A673 (cell line): ENCODE results near the gene DNAL4. TPM values are rescaled to one million over a fixed set of nuclear protein-coding genes. Genes with fewer than 3 reads are reported as not detected.
"Not testable (repeated sequence)": the region's sequence is repeated elsewhere in the genome, so short reads cannot be mapped to it uniquely, and the experiment has no call there.

Source experiments
- BruUV-seq: library from RNA; stranded (reverse); fragments of 400-500 nt; replicated peaks from 2 replicates; lab custom pipeline; 2021; lab: Mats Ljungman, UMichigan
- CTCF ChIA-PET: fragments of 300-600 bp; sonication (Branson Sonifier 250); formaldehyde crosslinking; loops from one replicate; lab custom pipeline; 2022; ENCODE audit warnings: antibody characterized with exemption; lab: Charles Lee
- POLR2A ChIA-PET: fragments of 300-600 bp; sonication (Branson Sonifier 250); formaldehyde crosslinking; loops from one replicate; lab custom pipeline; 2022; ENCODE audit warnings: antibody characterized with exemption; ENCODE audit not compliant: low non-redundant PET; lab: Charles Lee
- DNase-seq: peaks from one replicate; pipeline ENCODE4 v3.0.0-alpha.2; 2015; ENCODE audit warnings: low spot score
- H3K27ac ChIP-seq: fragments of 200-600 bp; sonication (generic); 2 replicates; pipeline ENCODE4 v1.5.1; 2016; ENCODE audit warnings: mixed run types, low read depth, mild to moderate bottlenecking, mixed read lengths, antibody characterized with exemption, low read length; ENCODE audit not compliant: poor library complexity, severe bottlenecking
- H3K27me3 ChIP-seq: fragments of 200-600 bp; sonication (generic); replicated peaks from 2 replicates; pipeline ENCODE4 v1.6.1; 2017; ENCODE audit warnings: mixed run types, low read depth, mild to moderate bottlenecking, mixed read lengths, antibody characterized with exemption, low read length; ENCODE audit not compliant: insufficient read depth, poor library complexity
- H3K36me3 ChIP-seq: fragments of 200-600 bp; sonication (generic); 2 replicates; pipeline ENCODE4 v1.6.1; 2016; ENCODE audit warnings: mixed run types, mild to moderate bottlenecking, mixed read lengths, antibody characterized with exemption, low read length; ENCODE audit not compliant: insufficient read depth, poor library complexity, severe bottlenecking
- H3K4me1 ChIP-seq: fragments of 200-600 bp; sonication (generic); 2 replicates; pipeline ENCODE4 v1.6.1; 2017; ENCODE audit warnings: mixed run types, mild to moderate bottlenecking, mixed read lengths, antibody characterized with exemption, low read length; ENCODE audit not compliant: insufficient read depth, poor library complexity, severe bottlenecking
- H3K4me3 ChIP-seq: fragments of 200-600 bp; sonication (generic); 2 replicates; pipeline ENCODE4 v1.5.1; 2016; ENCODE audit warnings: low read depth, mixed run types, mild to moderate bottlenecking, mixed read lengths, low read length; ENCODE audit not compliant: poor library complexity, severe bottlenecking
- H3K9me3 ChIP-seq: fragments of 200-600 bp; sonication (generic); 2 replicates; pipeline ENCODE4 v1.6.1; 2016; ENCODE audit warnings: mixed run types, low read depth, mild to moderate bottlenecking, mixed read lengths, antibody characterized with exemption, low read length; ENCODE audit not compliant: poor library complexity, severe bottlenecking
- EZH2 ChIP-seq: fragments of 200-600 bp; sonication (generic); IDR thresholded peaks from 2 replicates; pipeline ENCODE4 v1.6.1; 2017; ENCODE audit warnings: borderline replicate concordance, low read depth, mild to moderate bottlenecking, mixed read lengths, antibody characterized with exemption, low read length; ENCODE audit not compliant: poor library complexity, severe bottlenecking
- intact Hi-C: fragments of 100-400 bp; cut with micrococcal nuclease; formaldehyde crosslinking; loops from one replicate; pipeline ENCODE4 v1.10.0; 2022; ENCODE audit not compliant: unreplicated experiment
- total RNA-seq: library from RNA; stranded (reverse); gene quantifications from 2 replicates; pipeline ENCODE4 v1.2.3, GENCODE V29; 2021
- TF ChIP-seq, protein P1 (sequence below): fragments of 300-800, 200-600 bp; sonication (generic); conservative IDR thresholded peaks from 2 replicates; pipeline ENCODE4 v1.5.1; 2017; ENCODE audit warnings: low read depth, mild to moderate bottlenecking, antibody characterized with exemption, low read length, moderate library complexity, mixed read lengths

DNAL4 gene
- total RNA-seq, 1 experiment from 2014 or later = 59.1 TPM

DNA sequence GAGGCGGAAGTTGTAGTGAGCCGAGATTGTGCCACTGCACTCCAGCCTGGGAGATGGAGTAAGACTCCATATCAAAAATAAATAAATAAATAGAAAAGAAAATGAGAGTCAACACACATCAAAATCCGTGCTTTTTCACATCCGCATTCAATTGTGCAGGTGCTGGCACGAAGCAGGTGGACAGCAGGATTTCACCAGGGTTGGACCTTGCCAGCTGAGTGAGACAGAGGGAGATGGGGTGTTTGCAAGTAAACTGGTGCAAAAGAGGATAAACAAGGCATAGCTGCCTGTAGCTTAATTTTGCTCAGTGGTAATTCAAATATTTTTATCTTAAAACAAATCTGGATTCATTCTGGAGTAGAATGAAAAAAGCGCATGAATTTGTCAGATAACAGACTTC is 23.3 kb upstream of the DNAL4 start:
- Histone ChIP-seq H3K4me1 (no peaks in the 10 kb centered on the region), H3K27ac (no peak overlapping the region), H3K27me3 (no peaks in the 10 kb centered on the region), H3K36me3 (peaks cover 9% of the 10 kb centered on the region), H3K9me3 (no peaks in the 10 kb centered on the region), H3K4me3 (no peak overlapping the region)
- POLR2A ChIA-PET = interaction anchor here (0.6 kb wide), 1 partner anchor 37 kb away, joined by 4 read pairs; no protein-coding TSS in a partner anchor
- no TSS peak for BruUV-seq
- no peak for DNase-seq
- intact Hi-C loops = no loop called here
- CTCF ChIA-PET = no interaction called here
- TF ChIP-seq, protein P1, sequence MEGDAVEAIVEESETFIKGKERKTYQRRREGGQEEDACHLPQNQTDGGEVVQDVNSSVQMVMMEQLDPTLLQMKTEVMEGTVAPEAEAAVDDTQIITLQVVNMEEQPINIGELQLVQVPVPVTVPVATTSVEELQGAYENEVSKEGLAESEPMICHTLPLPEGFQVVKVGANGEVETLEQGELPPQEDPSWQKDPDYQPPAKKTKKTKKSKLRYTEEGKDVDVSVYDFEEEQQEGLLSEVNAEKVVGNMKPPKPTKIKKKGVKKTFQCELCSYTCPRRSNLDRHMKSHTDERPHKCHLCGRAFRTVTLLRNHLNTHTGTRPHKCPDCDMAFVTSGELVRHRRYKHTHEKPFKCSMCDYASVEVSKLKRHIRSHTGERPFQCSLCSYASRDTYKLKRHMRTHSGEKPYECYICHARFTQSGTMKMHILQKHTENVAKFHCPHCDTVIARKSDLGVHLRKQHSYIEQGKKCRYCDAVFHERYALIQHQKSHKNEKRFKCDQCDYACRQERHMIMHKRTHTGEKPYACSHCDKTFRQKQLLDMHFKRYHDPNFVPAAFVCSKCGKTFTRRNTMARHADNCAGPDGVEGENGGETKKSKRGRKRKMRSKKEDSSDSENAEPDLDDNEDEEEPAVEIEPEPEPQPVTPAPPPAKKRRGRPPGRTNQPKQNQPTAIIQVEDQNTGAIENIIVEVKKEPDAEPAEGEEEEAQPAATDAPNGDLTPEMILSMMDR = no peak
- no peak for TF ChIP-seq EZH2

DNA sequence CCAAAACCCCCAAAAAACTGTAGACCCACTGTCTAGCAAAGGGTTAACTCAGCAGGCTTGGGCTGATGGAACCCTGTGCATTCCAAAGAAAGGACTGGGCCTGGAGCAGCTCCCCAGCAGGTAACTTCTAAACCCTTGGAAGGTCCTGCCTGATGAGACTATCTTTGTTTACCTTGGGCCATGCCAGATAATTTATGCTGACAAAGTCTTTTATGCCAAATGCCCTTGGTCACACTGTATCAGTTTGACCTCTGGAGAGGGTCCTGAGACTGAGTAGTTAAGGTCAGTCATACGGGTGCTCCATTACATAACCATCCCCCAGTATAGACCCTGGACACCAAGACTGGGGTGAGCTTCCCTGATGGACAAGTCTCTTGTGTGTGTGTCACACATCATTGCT is 21.9 kb upstream of the DNAL4 start:
- no TSS peak for BruUV-seq
- intact Hi-C loops = no loop called here
- no peak for DNase-seq

DNA sequence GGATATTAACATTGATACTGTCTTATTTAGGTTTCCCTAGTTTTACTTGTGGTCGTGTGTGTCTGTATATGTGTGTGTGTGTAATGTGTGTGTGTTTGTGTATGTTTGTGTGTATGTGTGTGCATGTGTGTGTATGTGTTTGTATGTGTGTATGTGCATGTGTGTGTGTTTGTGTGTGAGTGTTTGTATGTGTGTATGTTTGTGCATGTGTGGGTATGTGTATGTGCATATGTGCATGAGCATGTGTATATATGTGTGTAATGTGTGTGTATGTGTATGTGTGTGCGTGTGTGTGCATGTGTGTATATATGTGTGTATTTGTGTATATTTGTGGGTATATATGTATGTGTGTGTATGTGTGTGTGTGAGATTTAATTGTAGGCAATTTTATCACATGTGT is 17.3 kb upstream of the DNAL4 start:
- POLR2A ChIA-PET = no interaction called here
- no peak overlapping the region for H3K27ac ChIP-seq
- CTCF ChIA-PET = no interaction called here

More for the DNA sequence above, 21.9 kb upstream of the DNAL4 start:
- POLR2A ChIA-PET = no interaction called here
- no peaks in the 10 kb centered on the region for H3K4me1 ChIP-seq
- peaks cover 9% of the 10 kb centered on the region for H3K36me3 ChIP-seq
- H3K27ac ChIP-seq = no peak overlapping the region
- no peaks in the 10 kb centered on the region for H3K27me3 ChIP-seq
- H3K9me3 ChIP-seq = no peaks in the 10 kb centered on the region
- no peak overlapping the region for H3K4me3 ChIP-seq
- CTCF ChIA-PET = no interaction called here
- no peak for TF ChIP-seq EZH2
- TF ChIP-seq, protein P1 = no peak

DNA sequence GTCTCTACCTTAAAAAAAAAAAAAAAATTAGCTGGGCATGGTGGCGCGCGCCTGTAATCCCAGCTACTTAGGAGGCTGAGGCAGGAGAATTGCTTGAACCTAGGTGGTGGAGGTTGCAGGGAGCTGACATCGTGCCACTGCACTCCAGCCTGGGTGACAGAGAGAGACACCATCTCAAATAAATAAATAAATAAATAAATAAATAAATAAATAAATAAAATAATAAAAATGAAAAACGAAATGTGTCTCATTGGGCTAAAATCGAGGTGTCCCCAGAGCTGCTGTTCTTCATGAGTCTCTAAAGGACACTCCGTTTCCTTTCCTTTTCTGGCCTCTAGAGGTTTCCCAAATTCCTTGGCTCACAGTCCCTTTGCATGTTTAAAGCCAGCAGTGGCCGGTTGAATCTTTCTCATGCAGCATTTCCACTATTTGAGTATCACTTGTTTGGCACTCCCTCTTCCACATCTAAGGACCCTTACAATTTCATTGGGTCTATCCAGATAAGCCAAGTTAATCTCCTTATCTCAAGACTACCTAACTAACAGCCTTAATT is 11.2 kb upstream of the DNAL4 start:
- H3K27me3 ChIP-seq, POLR2A ChIA-PET, BruUV-seq, intact Hi-C loops, H3K36me3 ChIP-seq, H3K4me3 ChIP-seq, H3K9me3 ChIP-seq: not testable (repeated sequence)
- CTCF ChIA-PET = interaction anchor here (0.6 to 0.8 kb wide), 2 partner anchors 36 to 92 kb away, joined by 4 to 5 read pairs; no protein-coding TSS in a partner anchor
- DNase-seq = peak; percentile 52
- peak overlapping the region; percentile 95 for H3K27ac ChIP-seq
- H3K4me1 ChIP-seq = peaks cover 36% of the 10 kb centered on the region

More for the DNA sequence above, 17.3 kb upstream of the DNAL4 start:
- DNase-seq = no peak
- TF ChIP-seq, protein P1 = no peak
- TF ChIP-seq EZH2 = no peak
- Histone ChIP-seq H3K27me3 (no peaks in the 10 kb centered on the region), H3K36me3 (peaks cover 4% of the 10 kb centered on the region), H3K4me3 (no peak overlapping the region), H3K9me3 (peaks cover 10% of the 10 kb centered on the region), H3K4me1 (no peaks in the 10 kb centered on the region)
- BruUV-seq = no TSS peak
- intact Hi-C loops = no loop called here
